Occipital lobe (tissue), 2 donors: Measurements from ENCODE around the gene CABLES2. TPM values are rescaled to one million over a fixed set of nuclear protein-coding genes. Genes with fewer than 3 reads are reported as not detected.
"Not testable (repeated sequence)": the region's sequence is repeated elsewhere in the genome, so short reads cannot be mapped to it uniquely, and the experiment has no call there.

ENCODE experiments used
- DNase-seq: peaks from one replicate; lab custom pipeline; 2025; lab: John Stamatoyannopoulos, UW
- total RNA-seq: library from RNA; depleted of rRNA; stranded (reverse); fragments of >200 nt; gene quantifications from one replicate; pipeline ENCODE4 v1.2.3, GENCODE V29; 2014

CABLES2 gene
- total RNA-seq, 1 donor from 2014 or later: 2.3 TPM

- DNase-seq: no peak
Observed at GRCh38 chr20:62436692-62437091, 29.6 kb upstream of the CABLES2 start.

- no peak for DNase-seq
Observed at GRCh38 chr20:62433658-62434497, 26.8 kb upstream of the CABLES2 start.

- DNase-seq: no peak
Observed at GRCh38 chr20:62430866-62431447, 23.9 kb upstream of the CABLES2 start.

GRCh38 chr20:62430311-62430853 lies 23.3 kb upstream of the CABLES2 start:
- DNase-seq: no peak

- no peak for DNase-seq
Observed at GRCh38 chr20:62429455-62430310, 22.6 kb upstream of the CABLES2 start.

- no peak for DNase-seq
Observed at GRCh38 chr20:62428396-62429295, 21.6 kb upstream of the CABLES2 start.

GRCh38 chr20:62428002-62428372 lies 20.9 kb upstream of the CABLES2 start:
- DNase-seq: no peak

GRCh38 chr20:62427172-62428001 lies 20.3 kb upstream of the CABLES2 start, which contains the start of gene RBBP8NL:
Gene RBBP8NL (minus strand): TSS chr20:62427539. CDS start chr20:62419647, 7,892 bp downstream.
- no peak for DNase-seq

- DNase-seq: no peak
Observed at GRCh38 chr20:62426699-62427131, 19.6 kb upstream of the CABLES2 start.

- not testable (repeated sequence) for DNase-seq
Observed at GRCh38 chr20:62426059-62426348, 18.9 kb upstream of the CABLES2 start.

GRCh38 chr20:62425281-62426058 lies 18.4 kb upstream of the CABLES2 start:
- DNase-seq: no peak

- no peak for DNase-seq
Observed at GRCh38 chr20:62424249-62425107, 17.4 kb upstream of the CABLES2 start.

GRCh38 chr20:62423326-62423706 lies 16.2 kb upstream of the CABLES2 start:
- no peak for DNase-seq

- DNase-seq: no peak
Observed at GRCh38 chr20:62422636-62423325, 15.7 kb upstream of the CABLES2 start.

GRCh38 chr20:62421716-62421990 lies 14.6 kb upstream of the CABLES2 start:
- no peak for DNase-seq

GRCh38 chr20:62420846-62421715 lies 14.0 kb upstream of the CABLES2 start:
- DNase-seq: no peak

- no peak for DNase-seq
Observed at GRCh38 chr20:62419759-62420158, 12.7 kb upstream of the CABLES2 start.
